ENCODE results near the gene SLC5A11.

SLC5A11 gene

DNA sequence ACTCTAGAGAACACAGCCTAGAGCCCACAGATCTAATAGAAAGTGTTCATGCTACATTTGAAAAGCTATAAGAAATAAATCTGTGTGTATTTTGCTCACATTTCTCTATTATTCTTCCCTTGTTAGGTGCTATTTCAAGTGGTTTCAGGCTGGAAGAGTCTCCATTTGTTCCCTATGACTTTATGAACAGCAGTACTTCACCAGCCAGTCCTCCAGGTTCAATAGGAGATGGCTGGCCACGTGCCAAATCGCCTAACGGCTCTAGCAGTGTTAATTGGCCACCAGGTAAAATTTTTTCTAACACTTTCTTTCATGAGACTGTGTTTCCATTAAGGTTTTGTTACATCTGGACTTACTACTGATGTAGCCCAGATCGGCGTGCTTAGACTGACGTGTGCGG lies 30.7 kb upstream of the SLC5A11 start:
- no peak for DNase-seq (ENCODE audit: low spot score)
- TF ChIP-seq, protein P1, sequence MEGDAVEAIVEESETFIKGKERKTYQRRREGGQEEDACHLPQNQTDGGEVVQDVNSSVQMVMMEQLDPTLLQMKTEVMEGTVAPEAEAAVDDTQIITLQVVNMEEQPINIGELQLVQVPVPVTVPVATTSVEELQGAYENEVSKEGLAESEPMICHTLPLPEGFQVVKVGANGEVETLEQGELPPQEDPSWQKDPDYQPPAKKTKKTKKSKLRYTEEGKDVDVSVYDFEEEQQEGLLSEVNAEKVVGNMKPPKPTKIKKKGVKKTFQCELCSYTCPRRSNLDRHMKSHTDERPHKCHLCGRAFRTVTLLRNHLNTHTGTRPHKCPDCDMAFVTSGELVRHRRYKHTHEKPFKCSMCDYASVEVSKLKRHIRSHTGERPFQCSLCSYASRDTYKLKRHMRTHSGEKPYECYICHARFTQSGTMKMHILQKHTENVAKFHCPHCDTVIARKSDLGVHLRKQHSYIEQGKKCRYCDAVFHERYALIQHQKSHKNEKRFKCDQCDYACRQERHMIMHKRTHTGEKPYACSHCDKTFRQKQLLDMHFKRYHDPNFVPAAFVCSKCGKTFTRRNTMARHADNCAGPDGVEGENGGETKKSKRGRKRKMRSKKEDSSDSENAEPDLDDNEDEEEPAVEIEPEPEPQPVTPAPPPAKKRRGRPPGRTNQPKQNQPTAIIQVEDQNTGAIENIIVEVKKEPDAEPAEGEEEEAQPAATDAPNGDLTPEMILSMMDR (IDR thresholded peaks at IDR 0.05; ENCODE audit: extremely low read depth, missing control alignments) = no peak

DNA sequence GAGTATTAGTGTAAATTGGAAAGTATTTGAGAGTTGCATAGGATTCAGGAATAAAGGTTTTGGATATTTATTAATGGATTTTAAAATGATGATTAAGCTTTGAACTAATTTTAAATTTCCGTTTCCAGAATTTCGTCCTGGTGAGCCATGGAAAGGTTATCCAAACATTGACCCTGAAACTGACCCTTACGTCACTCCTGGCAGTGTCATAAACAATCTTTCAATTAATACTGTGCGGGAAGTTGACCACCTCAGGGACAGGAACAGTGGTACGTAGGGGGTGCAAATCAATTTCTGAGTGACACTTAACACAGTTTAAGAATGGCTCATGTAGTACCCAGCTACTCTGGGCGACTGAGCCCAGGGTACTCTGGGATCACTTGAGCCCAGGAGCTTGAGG lies 29.1 kb upstream of the SLC5A11 start:
- no peak for DNase-seq (ENCODE audit: low spot score)
- TF ChIP-seq, protein P1 (IDR thresholded peaks at IDR 0.05; ENCODE audit: extremely low read depth, missing control alignments) = no peak

DNA sequence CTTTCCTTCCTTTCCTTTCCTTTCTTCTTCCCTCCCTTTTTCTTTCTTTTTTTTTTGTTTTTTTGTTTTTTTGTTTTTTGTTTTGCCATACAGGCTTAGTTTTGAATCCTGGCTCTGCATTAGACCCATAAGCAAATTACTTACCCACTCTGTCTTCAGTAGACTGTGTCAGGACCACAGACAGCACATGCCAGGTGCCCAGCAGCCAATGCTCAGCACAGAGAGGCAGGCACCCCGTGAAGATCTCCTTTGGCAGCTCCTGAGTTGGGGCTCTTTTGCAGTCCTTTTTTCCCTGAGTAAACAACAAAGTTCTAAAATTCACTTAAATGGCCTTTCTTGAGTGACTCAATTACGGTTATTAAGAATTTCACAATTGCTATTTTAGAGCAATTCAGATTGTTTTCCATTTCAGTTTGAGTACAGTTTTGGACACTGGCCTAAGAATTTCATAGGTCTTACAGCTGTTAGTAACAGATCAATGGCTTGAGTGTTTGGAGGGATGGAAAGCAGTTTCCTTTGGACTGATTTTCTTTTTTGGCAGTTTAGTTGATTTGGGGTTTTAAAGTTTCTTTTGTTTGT lies 26.2 kb upstream of the SLC5A11 start:
- TF ChIP-seq, protein P1 (IDR thresholded peaks at IDR 0.05; ENCODE audit: extremely low read depth, missing control alignments) = no peak
- DNase-seq (ENCODE audit: low spot score) = no peak

DNA sequence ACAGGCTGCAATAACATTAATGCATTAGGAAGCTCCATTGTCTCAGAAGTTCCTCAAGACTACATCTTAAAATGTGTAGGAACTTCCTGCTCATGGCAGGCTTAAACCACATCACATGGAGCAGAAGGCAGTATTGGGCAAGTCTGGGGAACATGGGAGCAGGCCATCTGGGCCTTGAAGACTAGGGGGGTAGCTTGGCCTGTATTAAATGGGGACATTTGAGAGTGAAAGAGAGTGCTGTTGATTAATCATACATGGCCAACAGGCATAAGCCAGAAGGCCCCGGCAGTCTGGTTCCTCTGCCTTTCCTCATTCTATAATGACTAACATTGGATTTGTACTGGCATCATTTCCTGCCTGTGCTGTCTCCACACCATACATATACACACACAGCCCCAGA lies 25.2 kb upstream of the SLC5A11 start:
- no peak for DNase-seq (ENCODE audit: low spot score)
- TF ChIP-seq, protein P1 (IDR thresholded peaks at IDR 0.05; ENCODE audit: extremely low read depth, missing control alignments) = no peak

DNA sequence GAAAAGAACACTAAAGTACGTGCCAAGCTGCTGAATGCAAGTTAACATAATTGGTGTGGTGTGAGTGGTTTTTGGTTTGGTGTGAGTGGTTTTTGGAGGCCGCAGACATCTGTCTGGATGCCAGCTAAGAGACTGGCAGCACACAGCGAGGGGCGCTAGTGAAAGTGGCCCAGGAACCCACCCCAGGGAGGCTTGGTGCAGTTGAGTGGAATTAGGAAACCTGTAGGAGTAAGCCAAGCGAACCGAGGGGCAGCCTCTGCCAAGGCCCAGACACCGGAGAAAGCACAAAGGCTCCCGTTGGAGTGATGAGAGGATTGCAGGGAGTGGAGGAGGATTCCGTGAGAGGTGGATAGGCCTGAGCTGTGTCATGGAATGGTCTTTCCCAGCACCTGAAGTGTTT lies 24.6 kb upstream of the SLC5A11 start:
- DNase-seq (ENCODE audit: low spot score) = no peak
- TF ChIP-seq, protein P1 (IDR thresholded peaks at IDR 0.05; ENCODE audit: extremely low read depth, missing control alignments) = no peak

DNA sequence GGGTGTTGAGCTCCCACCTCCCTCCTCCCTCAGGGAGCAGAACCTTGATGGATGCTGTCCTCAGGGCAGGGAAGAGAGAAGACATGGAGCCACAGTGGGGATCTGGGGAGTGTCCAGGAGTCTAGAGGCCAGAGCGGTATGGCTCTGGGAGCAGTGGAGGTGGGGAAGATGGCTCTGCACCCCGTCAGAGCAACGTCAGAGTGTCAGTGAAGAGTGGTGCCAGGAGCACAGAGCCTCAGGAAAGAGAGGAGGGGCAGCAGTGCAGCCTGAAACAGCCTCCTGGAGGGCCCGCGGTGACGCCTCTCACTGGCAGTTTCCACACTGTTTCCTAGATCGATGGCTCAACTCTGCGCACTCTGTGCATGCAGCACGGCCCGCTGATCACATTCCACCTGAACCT lies 23.2 kb upstream of the SLC5A11 start:
- no peak for DNase-seq (ENCODE audit: low spot score)
- TF ChIP-seq, protein P1 (IDR thresholded peaks at IDR 0.05; ENCODE audit: extremely low read depth, missing control alignments) = no peak

DNA sequence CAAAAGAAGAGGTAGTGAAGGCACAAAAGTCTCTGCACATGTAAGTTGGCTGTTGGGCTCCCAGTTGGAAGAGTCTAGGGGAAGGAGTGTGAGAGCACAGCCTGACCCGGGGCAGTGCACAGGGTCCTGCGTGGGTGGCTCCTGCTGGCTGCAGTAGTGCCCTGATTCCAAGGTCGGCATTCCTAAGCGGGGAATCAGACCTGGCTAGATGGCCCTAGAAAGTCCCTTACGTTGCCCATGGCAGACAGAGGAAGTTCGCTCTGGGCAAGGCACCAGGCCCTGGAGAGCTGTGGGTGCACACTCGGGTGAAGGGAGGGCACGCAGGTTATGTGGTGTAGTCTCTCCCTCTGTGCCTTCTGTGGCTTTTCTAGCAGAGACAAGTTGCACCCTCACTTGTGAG lies 22.8 kb upstream of the SLC5A11 start:
- DNase-seq (ENCODE audit: low spot score) = no peak
- TF ChIP-seq, protein P1 (IDR thresholded peaks at IDR 0.05; ENCODE audit: extremely low read depth, missing control alignments) = no peak
